Measurements from ENCODE around the gene CCDC172.

DNA sequence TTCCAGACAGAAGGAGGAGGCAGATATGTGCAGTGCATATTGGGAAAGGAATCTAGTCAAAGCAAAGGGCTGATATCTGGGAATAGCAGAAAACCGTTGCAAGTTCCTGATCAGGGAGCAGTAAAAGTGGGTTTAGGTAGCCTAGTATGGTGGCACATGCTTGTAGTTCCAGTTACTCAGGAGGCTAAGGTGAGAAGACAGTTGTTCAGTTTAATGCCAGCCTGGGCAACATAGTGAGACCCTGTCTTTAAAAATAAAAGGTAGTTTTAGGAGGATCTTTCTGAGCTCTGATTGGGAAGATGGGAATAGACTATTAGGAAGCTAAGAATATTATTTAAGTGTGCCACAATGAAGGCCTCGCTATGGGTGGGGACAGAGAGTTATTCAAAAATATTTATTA, 1.7 kb downstream of the CCDC172 start:
- TF ChIP-seq, protein P1, sequence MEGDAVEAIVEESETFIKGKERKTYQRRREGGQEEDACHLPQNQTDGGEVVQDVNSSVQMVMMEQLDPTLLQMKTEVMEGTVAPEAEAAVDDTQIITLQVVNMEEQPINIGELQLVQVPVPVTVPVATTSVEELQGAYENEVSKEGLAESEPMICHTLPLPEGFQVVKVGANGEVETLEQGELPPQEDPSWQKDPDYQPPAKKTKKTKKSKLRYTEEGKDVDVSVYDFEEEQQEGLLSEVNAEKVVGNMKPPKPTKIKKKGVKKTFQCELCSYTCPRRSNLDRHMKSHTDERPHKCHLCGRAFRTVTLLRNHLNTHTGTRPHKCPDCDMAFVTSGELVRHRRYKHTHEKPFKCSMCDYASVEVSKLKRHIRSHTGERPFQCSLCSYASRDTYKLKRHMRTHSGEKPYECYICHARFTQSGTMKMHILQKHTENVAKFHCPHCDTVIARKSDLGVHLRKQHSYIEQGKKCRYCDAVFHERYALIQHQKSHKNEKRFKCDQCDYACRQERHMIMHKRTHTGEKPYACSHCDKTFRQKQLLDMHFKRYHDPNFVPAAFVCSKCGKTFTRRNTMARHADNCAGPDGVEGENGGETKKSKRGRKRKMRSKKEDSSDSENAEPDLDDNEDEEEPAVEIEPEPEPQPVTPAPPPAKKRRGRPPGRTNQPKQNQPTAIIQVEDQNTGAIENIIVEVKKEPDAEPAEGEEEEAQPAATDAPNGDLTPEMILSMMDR (IDR thresholded peaks at IDR 0.05; ENCODE audit: low read depth, low read length, poor library complexity, severe bottlenecking) = no peak
- no peak for TF ChIP-seq EZH2phosphoT487 (IDR thresholded peaks at IDR 0.05; ENCODE audit: borderline replicate concordance, low read length)

All from DOHH2 (cell line).